Immature natural killer cell (primary cell): ENCODE measurements around the gene KLF3. TPM values are rescaled to one million over a fixed set of nuclear protein-coding genes. Genes with fewer than 3 reads are reported as not detected.

Source experiments
- DNase-seq, 3 donors: peaks; one replicate each; pipeline ENCODE4 v3.0.0; 2022; ENCODE audit warnings: mixed read lengths in 1 of 3
- H3K27ac Mint-ChIP-seq, 6 donors: one replicate each; pipeline ENCODE4 v1.8.0; 2020; ENCODE audit warnings: mixed read lengths in 6 of 6, mild to moderate bottlenecking in 5 of 6, inconsistent platforms in 4 of 6, moderate library complexity in 3 of 6
- H3K27me3 Mint-ChIP-seq, 3 donors: one replicate each; pipeline ENCODE4 v1.8.0; 2020 to 2021; ENCODE audit warnings: low read depth in 3 of 3, mild to moderate bottlenecking in 3 of 3, mixed read lengths in 3 of 3, moderate library complexity in 3 of 3, inconsistent platforms in 1 of 3
- H3K36me3 Mint-ChIP-seq, 3 donors: one replicate each; pipeline ENCODE4 v1.8.0; 2020; ENCODE audit warnings: mixed read lengths in 3 of 3, inconsistent platforms in 2 of 3, mild to moderate bottlenecking in 2 of 3
- H3K4me1 Mint-ChIP-seq, 2 donors: one replicate each; pipeline ENCODE4 v1.8.0; 2020; ENCODE audit warnings: inconsistent platforms in 2 of 2, mild to moderate bottlenecking in 2 of 2, mixed read lengths in 2 of 2, moderate library complexity in 1 of 2
- H3K4me3 Mint-ChIP-seq, 5 donors: one replicate each; pipeline ENCODE4 v1.8.0; 2020; ENCODE audit warnings: mild to moderate bottlenecking in 5 of 5, mixed read lengths in 5 of 5, inconsistent platforms in 3 of 5, moderate library complexity in 3 of 5
- H3K9me3 Mint-ChIP-seq, 6 donors: one replicate each; pipeline ENCODE4 v1.8.0; 2020; ENCODE audit warnings: mild to moderate bottlenecking in 6 of 6, mixed read lengths in 6 of 6, inconsistent platforms in 4 of 6, moderate library complexity in 3 of 6
- polyA plus RNA-seq, 3 donors: library from polyadenylated mRNA; unstranded; fragments of 300-500 nt; fragmentation: Illumina TruSeq; gene quantifications; one replicate each; pipeline ENCODE4 v1.2.3, GENCODE V29; 2021

Gene KLF3
- polyA plus RNA-seq, 3 donors from 2014 or later = 41.3 to 78.0 (median 63.8) TPM

GRCh38 chr4:38699112-38699511, 35.1 kb downstream of the KLF3 start:
- Mint-ChIP-seq H3K27ac (peak overlapping the region in 3 of 6 donors; percentile 12 to 69 (median 41)), H3K9me3 (no peaks in the 10 kb centered on the region), H3K36me3 (peaks cover 22 to 49% (median 29%) of the 10 kb centered on the region in 3 donors), H3K4me3 (no peak overlapping the region), H3K4me1 (peaks cover 14 to 26% of the 10 kb centered on the region in 2 donors), H3K27me3 (peaks cover 0 to 4% (median 0%) of the 10 kb centered on the region in 3 donors)
- DNase-seq = no peak

GRCh38 chr4:38703635-38704034, 39.6 kb downstream of the KLF3 start:
- DNase-seq = no peak
- H3K4me3 Mint-ChIP-seq = no peak overlapping the region
- H3K27ac Mint-ChIP-seq = peak overlapping the region in 1 of 6 donors; percentile 1
- no peaks in the 10 kb centered on the region for H3K9me3 Mint-ChIP-seq
- H3K27me3 Mint-ChIP-seq = peaks cover 0 to 3% (median 0%) of the 10 kb centered on the region in 3 donors
- H3K36me3 Mint-ChIP-seq = peaks cover 0 to 9% (median 0%) of the 10 kb centered on the region in 3 donors
- peaks cover 15 to 23% of the 10 kb centered on the region in 2 donors for H3K4me1 Mint-ChIP-seq

GRCh38 chr4:38704622-38705154, 40.7 kb downstream of the KLF3 start:
- peaks cover 18 to 34% of the 10 kb centered on the region in 2 donors for H3K4me1 Mint-ChIP-seq

GRCh38 chr4:38706301-38706700, 42.3 kb downstream of the KLF3 start:
- peaks cover 0 to 3% (median 0%) of the 10 kb centered on the region in 3 donors for H3K27me3 Mint-ChIP-seq
- no peak overlapping the region for H3K27ac Mint-ChIP-seq

More at GRCh38 chr4:38704622-38705154, 40.7 kb downstream of the KLF3 start:
- Mint-ChIP-seq H3K4me3 (no peak overlapping the region), H3K27ac (peak overlapping the region in 1 of 6 donors; percentile 64), H3K27me3 (peaks cover 0 to 3% (median 0%) of the 10 kb centered on the region in 3 donors), H3K36me3 (no peaks in the 10 kb centered on the region), H3K9me3 (no peaks in the 10 kb centered on the region)
- DNase-seq = no peak

GRCh38 chr4:38710053-38710452, 46.1 kb downstream of the KLF3 start:
- Mint-ChIP-seq H3K27ac (peak overlapping the region in 2 of 6 donors; percentile 14 to 66), H3K36me3 (peaks cover 4 to 16% (median 14%) of the 10 kb centered on the region in 3 donors), H3K4me1 (peaks cover 25 to 41% of the 10 kb centered on the region in 2 donors), H3K9me3 (peaks cover 5 to 15% (median 9%) of the 10 kb centered on the region in 6 donors), H3K27me3 (peaks cover 0 to 7% (median 1%) of the 10 kb centered on the region in 3 donors), H3K4me3 (peak overlapping the region in 3 of 5 donors; percentile 27 to 53 (median 46))
- peak in 2 of 3 donors; percentile 15 to 21 for DNase-seq

More at GRCh38 chr4:38706301-38706700, 42.3 kb downstream of the KLF3 start:
- Mint-ChIP-seq H3K4me3 (no peak overlapping the region), H3K36me3 (peaks cover 0 to 5% (median 0%) of the 10 kb centered on the region in 3 donors), H3K9me3 (no peaks in the 10 kb centered on the region), H3K4me1 (peaks cover 28 to 48% of the 10 kb centered on the region in 2 donors)
- no peak for DNase-seq

- Mint-ChIP-seq H3K9me3 (peaks cover 5 to 15% (median 9%) of the 10 kb centered on the region in 6 donors), H3K27ac (no peak overlapping the region), H3K4me3 (no peak overlapping the region), H3K27me3 (peaks cover 0 to 5% (median 1%) of the 10 kb centered on the region in 3 donors), H3K4me1 (peaks cover 22 to 37% of the 10 kb centered on the region in 2 donors), H3K36me3 (peaks cover 4 to 16% (median 14%) of the 10 kb centered on the region in 3 donors)
- DNase-seq = no peak
Observed at GRCh38 chr4:38711066-38711465, 47.1 kb downstream of the KLF3 start.

GRCh38 chr4:38715050-38715449, 51.1 kb downstream of the KLF3 start:
- H3K27me3 Mint-ChIP-seq = peaks cover 0 to 5% (median 1%) of the 10 kb centered on the region in 3 donors

GRCh38 chr4:38716256-38716655, 52.3 kb downstream of the KLF3 start:
- Mint-ChIP-seq H3K9me3 (peaks cover 5 to 15% (median 9%) of the 10 kb centered on the region in 6 donors), H3K27me3 (peaks cover 0 to 5% (median 1%) of the 10 kb centered on the region in 3 donors), H3K4me3 (no peak overlapping the region), H3K4me1 (no peaks in the 10 kb centered on the region), H3K36me3 (peaks cover 4 to 16% (median 9%) of the 10 kb centered on the region in 3 donors), H3K27ac (no peak overlapping the region)
- DNase-seq = no peak

More at GRCh38 chr4:38715050-38715449, 51.1 kb downstream of the KLF3 start:
- no peak overlapping the region for H3K27ac Mint-ChIP-seq
- peaks cover 5 to 10% of the 10 kb centered on the region in 2 donors for H3K4me1 Mint-ChIP-seq
- H3K36me3 Mint-ChIP-seq = peaks cover 4 to 16% (median 14%) of the 10 kb centered on the region in 3 donors
- no peak for DNase-seq
- peaks cover 5 to 15% (median 9%) of the 10 kb centered on the region in 6 donors for H3K9me3 Mint-ChIP-seq
- no peak overlapping the region for H3K4me3 Mint-ChIP-seq

GRCh38 chr4:38717604-38718003, 53.6 kb downstream of the KLF3 start:
- Mint-ChIP-seq H3K9me3 (peaks cover 2 to 8% (median 5%) of the 10 kb centered on the region in 6 donors), H3K4me1 (no peaks in the 10 kb centered on the region), H3K27me3 (peaks cover 0 to 5% (median 0%) of the 10 kb centered on the region in 3 donors), H3K27ac (no peak overlapping the region), H3K36me3 (peaks cover 0 to 12% (median 3%) of the 10 kb centered on the region in 3 donors), H3K4me3 (no peak overlapping the region)
- DNase-seq = no peak

GRCh38 chr4:38723114-38723513, 59.1 kb downstream of the KLF3 start:
- DNase-seq = no peak
- H3K27me3 Mint-ChIP-seq = no peaks in the 10 kb centered on the region
- H3K9me3 Mint-ChIP-seq = peaks cover 0 to 2% (median 0%) of the 10 kb centered on the region in 6 donors
- H3K4me1 Mint-ChIP-seq = peaks cover 6 to 12% of the 10 kb centered on the region in 2 donors
- H3K36me3 Mint-ChIP-seq = no peaks in the 10 kb centered on the region
- no peak overlapping the region for H3K27ac Mint-ChIP-seq
- no peak overlapping the region for H3K4me3 Mint-ChIP-seq

GRCh38 chr4:38723726-38724474, 59.9 kb downstream of the KLF3 start:
- Mint-ChIP-seq H3K4me1 (peaks cover 14 to 20% of the 10 kb centered on the region in 2 donors), H3K27ac (peak overlapping the region in 1 of 6 donors; percentile 5)

GRCh38 chr4:38724475-38724808, 60.4 kb downstream of the KLF3 start:
- Mint-ChIP-seq H3K27ac (no peak overlapping the region), H3K36me3 (no peaks in the 10 kb centered on the region), H3K9me3 (peaks cover 0 to 2% (median 0%) of the 10 kb centered on the region in 6 donors), H3K4me1 (peaks cover 17 to 22% of the 10 kb centered on the region in 2 donors), H3K4me3 (no peak overlapping the region), H3K27me3 (no peaks in the 10 kb centered on the region)
- no peak for DNase-seq

More at GRCh38 chr4:38723726-38724474, 59.9 kb downstream of the KLF3 start:
- H3K4me3 Mint-ChIP-seq = no peak overlapping the region
- no peak for DNase-seq
- H3K9me3 Mint-ChIP-seq = peaks cover 0 to 2% (median 0%) of the 10 kb centered on the region in 6 donors
- H3K36me3 Mint-ChIP-seq = no peaks in the 10 kb centered on the region
- H3K27me3 Mint-ChIP-seq = no peaks in the 10 kb centered on the region

GRCh38 chr4:38728631-38729141, 64.7 kb downstream of the KLF3 start:
- H3K27me3 Mint-ChIP-seq = peaks cover 14 to 16% (median 14%) of the 10 kb centered on the region in 3 donors
- peaks cover 1 to 10% (median 6%) of the 10 kb centered on the region in 6 donors for H3K9me3 Mint-ChIP-seq
- H3K4me1 Mint-ChIP-seq = peaks cover 30 to 45% of the 10 kb centered on the region in 2 donors
- no peak for DNase-seq
- H3K27ac Mint-ChIP-seq = peak overlapping the region in 1 of 6 donors; percentile 49
- no peaks in the 10 kb centered on the region for H3K36me3 Mint-ChIP-seq
- H3K4me3 Mint-ChIP-seq = peak overlapping the region in 2 of 5 donors; percentile 14 to 27
